GM21528 (cell line): ENCODE data around the gene ETV6.

Source experiments
- ATAC-seq: cut with Tn5 transposase; IDR thresholded peaks from one replicate; pipeline ENCODE4 v1.9.1; 2021; ENCODE audit warnings: mild to moderate bottlenecking, moderate library complexity; ENCODE audit not compliant: unreplicated experiment, low FRiP score

The ETV6 gene

GRCh38 chr12:11688831-11689230 lies 39.4 kb downstream of the ETV6 start:
- ATAC-seq: no peak

- no peak for ATAC-seq
These were observed 40.2 kb downstream of the ETV6 start for GRCh38 chr12:11689591-11690186.

- ATAC-seq: no peak
These were observed 43.6 kb downstream of the ETV6 start for GRCh38 chr12:11693067-11693466.

GRCh38 chr12:11693601-11694000 lies 44.1 kb downstream of the ETV6 start:
- no peak for ATAC-seq

- ATAC-seq: no peak
These were observed 45.1 kb downstream of the ETV6 start for GRCh38 chr12:11694528-11694927.

- no peak for ATAC-seq
These were observed 45.8 kb downstream of the ETV6 start for GRCh38 chr12:11695321-11695720.

GRCh38 chr12:11696084-11696483 lies 46.6 kb downstream of the ETV6 start:
- ATAC-seq: no peak

- ATAC-seq: no peak
These were observed 47.7 kb downstream of the ETV6 start for GRCh38 chr12:11697131-11697530.

- ATAC-seq: no peak
These were observed 48.4 kb downstream of the ETV6 start for GRCh38 chr12:11697670-11698387.

GRCh38 chr12:11698729-11699128 lies 49.3 kb downstream of the ETV6 start:
- ATAC-seq: no peak

- no peak for ATAC-seq
These were observed 52.0 kb downstream of the ETV6 start for GRCh38 chr12:11701433-11701832.

GRCh38 chr12:11702959-11703358 lies 53.5 kb downstream of the ETV6 start:
- no peak for ATAC-seq

- ATAC-seq: no peak
These were observed 53.9 kb downstream of the ETV6 start for GRCh38 chr12:11703378-11703777.

GRCh38 chr12:11704089-11704488 lies 54.6 kb downstream of the ETV6 start:
- ATAC-seq: no peak

GRCh38 chr12:11705010-11705409 lies 55.5 kb downstream of the ETV6 start:
- no peak for ATAC-seq

- no peak for ATAC-seq
These were observed 57.3 kb downstream of the ETV6 start for GRCh38 chr12:11706509-11707379.

- no peak for ATAC-seq
These were observed 58.1 kb downstream of the ETV6 start for GRCh38 chr12:11707535-11707934.

GRCh38 chr12:11709513-11709912 lies 60.0 kb downstream of the ETV6 start:
- no peak for ATAC-seq

- no peak for ATAC-seq
These were observed 61.0 kb downstream of the ETV6 start for GRCh38 chr12:11710431-11710830.

- ATAC-seq: no peak
These were observed 61.4 kb downstream of the ETV6 start for GRCh38 chr12:11710906-11711305.

- no peak for ATAC-seq
These were observed 62.3 kb downstream of the ETV6 start for GRCh38 chr12:11711651-11712327.
